Measurements from ENCODE around the gene HDGFL2. TPM values are rescaled to one million over a fixed set of nuclear protein-coding genes. Genes with fewer than 3 reads are reported as not detected.

The HDGFL2 gene
- total RNA-seq, 1 donor from 2014 or later: 33.9 TPM

DNA sequence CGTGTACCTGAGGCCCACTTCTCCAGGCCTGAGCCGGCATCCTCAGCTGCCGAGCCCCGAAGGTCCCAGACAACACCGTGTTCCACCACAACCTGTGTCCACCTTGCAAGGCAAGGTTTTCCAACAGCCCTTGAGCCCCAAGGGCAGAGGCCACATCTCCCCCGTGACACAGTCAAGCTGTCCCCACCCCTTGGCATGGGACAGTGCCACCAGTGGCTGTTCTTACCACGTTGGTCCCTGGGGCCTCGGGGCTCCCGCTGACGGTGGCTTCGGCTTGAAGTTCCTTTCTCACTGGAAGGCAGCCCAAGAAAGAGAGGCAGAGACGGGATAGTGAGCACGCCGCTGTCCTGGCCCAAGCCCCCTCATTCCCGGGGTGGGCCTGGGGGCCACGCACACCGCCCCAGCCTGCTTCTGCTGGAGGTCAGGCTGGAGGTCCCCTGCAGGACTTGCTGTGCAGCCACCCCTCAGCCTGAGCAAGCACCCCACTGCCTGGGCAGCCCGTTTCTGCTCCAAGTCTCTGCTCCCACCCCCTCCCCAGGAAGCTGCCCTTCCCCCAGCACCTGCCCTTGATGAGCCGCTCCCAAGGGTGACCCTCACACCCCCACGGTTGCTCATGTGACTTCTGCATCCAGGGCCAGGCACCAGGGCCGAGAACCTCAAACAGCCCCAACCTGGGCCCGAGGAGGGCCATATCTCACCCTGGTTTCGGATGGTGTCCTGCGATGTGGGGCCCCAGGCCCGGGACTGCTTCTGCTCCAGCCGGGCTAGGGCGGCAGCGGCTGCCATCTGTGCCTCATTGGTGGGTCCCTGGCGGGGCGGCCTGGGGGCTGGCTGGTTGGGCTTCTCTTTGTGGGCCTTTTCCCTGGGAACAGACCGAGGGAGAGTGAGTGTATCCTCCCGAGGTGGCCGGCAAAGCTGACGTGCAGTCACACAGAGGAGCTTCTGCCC lies 18.6 kb upstream of the HDGFL2 start:
- Histone ChIP-seq H3K36me3 (ENCODE audit: control insufficient read depth in 3 of 3, insufficient read depth in 3 of 3, low read length in 3 of 3) (peaks cover 32 to 34% (median 32%) of the 10 kb centered on the region in 3 donors), H3K27ac (ENCODE audit: low read depth, low read length) (no peak overlapping the region), H3K9ac (ENCODE audit: low read depth in 1 of 3, low read length in 3 of 3) (no peak overlapping the region), H3K27me3 (ENCODE audit: control insufficient read depth in 3 of 3, insufficient read depth in 3 of 3, low read length in 3 of 3) (no peaks in the 10 kb centered on the region), H3K4me1 (ENCODE audit: control insufficient read depth in 3 of 3, insufficient read depth in 3 of 3, low read length in 3 of 3) (peaks cover 35 to 43% (median 42%) of the 10 kb centered on the region in 3 donors), H3K9me3 (ENCODE audit: control insufficient read depth in 3 of 3, low read length in 3 of 3) (no peaks in the 10 kb centered on the region), H3K4me3 (ENCODE audit: low read length in 3 of 3) (no peak overlapping the region)

DNA sequence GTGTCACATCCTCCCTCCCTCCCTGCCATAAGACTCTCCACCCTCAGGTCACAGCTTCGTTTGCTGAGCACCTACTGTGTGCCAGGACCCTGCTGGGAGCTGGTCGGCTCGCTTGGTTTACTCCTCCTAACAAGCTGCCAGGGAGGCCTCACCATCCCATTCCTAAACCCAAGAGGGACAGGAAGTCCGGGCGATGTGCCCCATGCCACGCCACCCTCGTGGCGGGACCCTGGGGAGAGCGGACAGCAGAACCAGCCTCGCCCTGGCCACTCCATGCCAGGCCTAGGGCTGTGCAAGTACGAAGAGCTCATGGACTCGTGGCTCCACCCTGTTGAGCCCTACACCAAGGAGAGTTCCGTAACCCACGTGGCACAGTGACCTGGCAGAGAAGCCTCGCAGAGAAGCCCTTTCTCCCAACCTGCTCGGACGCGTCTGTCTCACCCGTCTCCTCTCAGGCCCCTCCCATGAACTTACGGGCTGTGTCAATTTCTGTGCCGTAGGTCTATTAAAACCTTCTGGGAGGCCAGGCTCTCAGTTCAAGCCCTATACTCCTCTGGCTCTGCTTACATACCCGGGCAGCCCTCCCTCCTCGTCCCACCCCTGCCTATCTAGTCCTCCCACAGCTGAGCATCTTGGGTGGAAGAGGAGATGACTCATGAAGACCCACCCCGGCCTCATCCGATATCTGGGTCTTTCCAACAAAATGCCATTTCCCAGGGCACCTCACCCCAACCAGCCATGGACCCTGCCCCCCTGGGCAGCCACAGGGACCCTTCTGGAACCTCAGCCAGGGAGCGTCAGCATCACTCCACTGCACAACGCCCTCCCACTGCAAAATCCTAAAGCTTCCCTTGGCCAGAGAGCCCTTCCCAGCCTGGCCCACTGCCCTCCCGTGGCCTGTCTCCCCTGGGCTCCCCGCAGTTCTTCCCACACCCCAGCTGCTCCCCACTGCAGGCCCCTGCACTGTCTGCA lies 17.1 kb upstream of the HDGFL2 start:
- Histone ChIP-seq H3K9ac (ENCODE audit: low read depth in 1 of 3, low read length in 3 of 3) (peak overlapping the region; percentile 46 to 86 (median 83)), H3K9me3 (ENCODE audit: control insufficient read depth in 3 of 3, low read length in 3 of 3) (no peaks in the 10 kb centered on the region), H3K27me3 (ENCODE audit: control insufficient read depth in 3 of 3, insufficient read depth in 3 of 3, low read length in 3 of 3) (no peaks in the 10 kb centered on the region), H3K36me3 (ENCODE audit: control insufficient read depth in 3 of 3, insufficient read depth in 3 of 3, low read length in 3 of 3) (peaks cover 25 to 30% (median 29%) of the 10 kb centered on the region in 3 donors), H3K4me3 (ENCODE audit: low read length in 3 of 3) (peak overlapping the region; percentile 41 to 51 (median 41)), H3K27ac (ENCODE audit: low read depth, low read length) (peak overlapping the region; percentile 60), H3K4me1 (ENCODE audit: control insufficient read depth in 3 of 3, insufficient read depth in 3 of 3, low read length in 3 of 3) (peaks cover 29 to 30% (median 30%) of the 10 kb centered on the region in 3 donors)

DNA sequence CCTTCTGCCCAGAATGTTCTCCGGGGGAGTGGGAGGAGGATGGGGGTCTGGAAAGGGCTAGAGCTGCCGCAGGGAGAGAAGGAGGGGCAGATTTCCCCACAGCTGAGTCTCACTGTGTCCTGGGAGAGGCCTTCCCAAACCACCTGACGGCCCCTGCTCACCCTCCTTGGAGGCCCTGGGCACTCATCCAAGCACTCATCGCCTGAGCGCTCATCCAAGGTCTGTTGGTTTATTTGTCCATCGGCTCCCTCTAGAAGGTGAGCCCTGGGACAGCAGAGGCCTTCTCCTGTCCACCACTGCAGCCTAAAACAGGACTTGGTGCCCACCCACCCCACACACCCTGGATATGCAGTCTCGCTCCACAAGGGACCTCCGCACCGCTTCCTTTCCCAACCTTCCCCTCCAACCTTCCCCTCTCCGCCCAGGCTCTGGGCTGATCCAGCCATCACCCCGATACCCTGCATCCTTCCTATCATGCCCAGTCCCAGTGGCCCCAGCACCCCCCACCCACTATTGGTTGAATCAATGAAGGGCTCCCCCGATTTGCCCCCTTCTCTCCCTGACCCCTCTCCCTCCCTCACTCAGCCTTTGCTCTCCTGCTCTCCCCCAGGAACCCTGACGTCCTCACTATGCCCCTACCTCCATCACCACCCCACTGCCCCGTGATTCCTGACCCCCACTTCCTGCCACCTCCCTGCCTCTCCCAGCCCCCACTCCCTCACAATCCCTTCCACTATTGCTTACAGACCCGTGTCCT lies 16.2 kb upstream of the HDGFL2 start:
- peaks cover 29 to 30% (median 30%) of the 10 kb centered on the region in 3 donors for H3K4me1 ChIP-seq (ENCODE audit: control insufficient read depth in 3 of 3, insufficient read depth in 3 of 3, low read length in 3 of 3)
- no peaks in the 10 kb centered on the region for H3K9me3 ChIP-seq (ENCODE audit: control insufficient read depth in 3 of 3, low read length in 3 of 3)
- H3K27ac ChIP-seq (ENCODE audit: low read depth, low read length): peak overlapping the region; percentile 60
- H3K9ac ChIP-seq (ENCODE audit: low read depth in 1 of 3, low read length in 3 of 3): peak overlapping the region; percentile 75 to 86 (median 83)
- no peaks in the 10 kb centered on the region for H3K27me3 ChIP-seq (ENCODE audit: control insufficient read depth in 3 of 3, insufficient read depth in 3 of 3, low read length in 3 of 3)
- H3K4me3 ChIP-seq (ENCODE audit: low read length in 3 of 3): peak overlapping the region; percentile 65 to 74 (median 68)
- peaks cover 21 to 27% (median 22%) of the 10 kb centered on the region in 3 donors for H3K36me3 ChIP-seq (ENCODE audit: control insufficient read depth in 3 of 3, insufficient read depth in 3 of 3, low read length in 3 of 3)

DNA sequence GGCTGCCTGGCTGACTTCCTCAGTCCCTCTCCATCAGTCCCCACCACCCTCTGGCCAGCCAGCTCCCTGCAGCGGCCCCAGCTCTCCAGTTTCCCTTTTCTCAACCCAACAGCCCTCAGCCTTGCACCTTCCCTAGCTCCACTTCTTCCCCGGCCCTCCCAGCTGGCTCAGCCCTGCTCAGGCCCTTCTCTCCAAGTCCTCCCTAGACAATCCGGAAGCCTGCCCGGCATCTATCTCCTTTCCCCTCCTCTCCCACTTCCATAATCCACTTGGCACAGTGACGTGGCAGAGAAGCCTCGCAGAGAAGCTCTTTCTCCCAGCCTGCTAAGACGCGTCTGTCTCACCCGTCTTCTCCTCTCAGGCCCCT lies 15.6 kb upstream of the HDGFL2 start:
- H3K36me3 ChIP-seq (ENCODE audit: control insufficient read depth in 3 of 3, insufficient read depth in 3 of 3, low read length in 3 of 3): peaks cover 21 to 22% (median 21%) of the 10 kb centered on the region in 3 donors
- peak overlapping the region; percentile 75 to 86 (median 83) for H3K9ac ChIP-seq (ENCODE audit: low read depth in 1 of 3, low read length in 3 of 3)
- H3K27ac ChIP-seq (ENCODE audit: low read depth, low read length): peak overlapping the region; percentile 60

DNA sequence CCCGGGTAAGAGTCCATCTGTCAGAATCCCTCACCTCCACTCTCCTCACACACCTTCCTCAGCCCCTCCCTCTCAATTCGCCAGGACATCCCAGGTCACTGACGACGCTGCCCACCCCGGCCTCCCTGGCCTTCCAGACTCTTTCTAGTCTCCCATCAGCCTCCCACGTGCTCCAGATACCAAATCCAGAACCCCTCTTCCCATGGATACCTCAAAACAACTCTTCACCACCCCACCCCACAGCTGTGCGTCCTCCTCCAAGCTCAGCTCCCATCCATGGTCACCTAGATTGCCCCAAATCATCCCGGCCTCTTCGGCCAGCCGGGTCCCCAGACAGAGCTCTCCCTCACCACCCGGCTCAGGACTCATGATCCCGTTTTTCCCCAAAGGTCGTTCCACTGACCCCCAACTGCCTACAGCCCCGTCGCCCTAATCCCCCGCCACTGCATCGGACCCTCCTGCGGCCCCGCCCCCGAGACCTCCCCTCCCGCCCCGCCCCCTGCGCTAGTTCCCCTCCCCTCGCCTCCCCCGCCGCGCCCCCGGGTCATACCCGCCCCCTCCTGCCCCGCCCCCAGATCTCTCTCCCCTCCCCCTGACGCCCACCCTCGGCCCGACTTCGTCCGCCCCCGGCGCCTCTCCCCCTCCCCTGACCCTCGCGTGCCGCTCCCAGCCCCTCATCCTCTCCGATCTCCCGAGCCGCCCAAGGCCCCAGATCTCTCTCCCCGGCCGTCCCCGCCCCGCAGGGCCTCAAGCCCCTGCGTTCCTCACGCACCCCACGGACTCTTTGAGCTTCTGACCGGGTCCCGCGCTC lies 15.0 kb upstream of the HDGFL2 start:
- H3K9me3 ChIP-seq (ENCODE audit: control insufficient read depth in 3 of 3, low read length in 3 of 3): no peaks in the 10 kb centered on the region
- H3K4me1 ChIP-seq (ENCODE audit: control insufficient read depth in 3 of 3, insufficient read depth in 3 of 3, low read length in 3 of 3): peaks cover 29 to 30% (median 30%) of the 10 kb centered on the region in 3 donors
- H3K27me3 ChIP-seq (ENCODE audit: control insufficient read depth in 3 of 3, insufficient read depth in 3 of 3, low read length in 3 of 3): no peaks in the 10 kb centered on the region
- H3K27ac ChIP-seq (ENCODE audit: low read depth, low read length): peak overlapping the region; percentile 60
- peak overlapping the region; percentile 69 to 74 (median 73) for H3K4me3 ChIP-seq (ENCODE audit: low read length in 3 of 3)
- H3K9ac ChIP-seq (ENCODE audit: low read depth in 1 of 3, low read length in 3 of 3): peak overlapping the region; percentile 75 to 86 (median 83)
- H3K36me3 ChIP-seq (ENCODE audit: control insufficient read depth in 3 of 3, insufficient read depth in 3 of 3, low read length in 3 of 3): peaks cover 18 to 21% (median 19%) of the 10 kb centered on the region in 3 donors

More for the DNA sequence above, 15.6 kb upstream of the HDGFL2 start:
- H3K4me3 ChIP-seq (ENCODE audit: low read length in 3 of 3): peak overlapping the region; percentile 65 to 74 (median 68)
- H3K27me3 ChIP-seq (ENCODE audit: control insufficient read depth in 3 of 3, insufficient read depth in 3 of 3, low read length in 3 of 3): no peaks in the 10 kb centered on the region
- H3K9me3 ChIP-seq (ENCODE audit: control insufficient read depth in 3 of 3, low read length in 3 of 3): no peaks in the 10 kb centered on the region
- H3K4me1 ChIP-seq (ENCODE audit: control insufficient read depth in 3 of 3, insufficient read depth in 3 of 3, low read length in 3 of 3): peaks cover 29 to 30% (median 30%) of the 10 kb centered on the region in 3 donors

DNA sequence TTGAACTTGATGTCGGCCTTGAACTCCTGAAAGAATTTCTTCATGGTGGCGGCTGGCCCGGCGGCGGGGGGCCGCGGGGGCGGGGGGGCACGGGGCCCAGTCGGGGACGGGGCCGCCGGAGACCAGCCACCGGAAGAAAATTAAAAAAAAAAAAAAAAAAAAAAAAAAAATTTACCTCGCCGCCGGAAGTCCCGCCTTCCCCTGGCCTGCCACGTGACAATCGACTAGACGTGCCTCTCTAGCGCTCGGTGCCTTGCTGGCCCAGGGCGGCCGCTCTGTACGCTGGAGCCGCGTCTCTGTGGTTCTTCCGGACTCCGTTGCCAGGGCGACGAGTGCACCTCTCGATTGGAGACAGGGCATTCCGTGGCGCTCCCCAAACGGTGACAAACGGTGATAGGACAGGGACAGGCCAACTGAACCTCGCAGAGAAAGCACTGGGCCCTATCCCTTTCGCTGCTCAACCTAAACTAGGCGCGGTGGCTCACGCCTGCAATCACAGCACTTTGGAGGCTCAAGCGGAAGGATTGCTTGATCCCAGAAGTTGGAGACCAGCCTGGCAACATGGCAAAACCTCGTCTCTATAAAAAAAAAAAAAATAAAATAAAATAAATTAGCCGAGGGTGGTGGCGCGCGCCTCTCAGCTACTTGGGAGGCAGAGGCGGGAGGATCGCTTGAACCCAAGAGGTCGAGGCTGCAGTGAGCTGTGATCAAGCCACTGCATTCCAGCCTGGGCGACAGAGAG lies 14.3 kb upstream of the HDGFL2 start, which contains the start of gene UBXN6:
TSS of gene UBXN6 (minus strand) at position 141 of the 742 bp plus-strand sequence. CDS start at position 44, 97 bp downstream.
- peaks cover 10 to 13% (median 11%) of the 10 kb centered on the region in 3 donors for H3K36me3 ChIP-seq (ENCODE audit: control insufficient read depth in 3 of 3, insufficient read depth in 3 of 3, low read length in 3 of 3)
- H3K4me1 ChIP-seq (ENCODE audit: control insufficient read depth in 3 of 3, insufficient read depth in 3 of 3, low read length in 3 of 3): peaks cover 29 to 30% (median 30%) of the 10 kb centered on the region in 3 donors
- peak within 1 kb of the TSS; percentile 75 to 86 (median 83) for H3K9ac ChIP-seq (ENCODE audit: low read depth in 1 of 3, low read length in 3 of 3)
- peak within 1 kb of the TSS; percentile 60 for H3K27ac ChIP-seq (ENCODE audit: low read depth, low read length)
- H3K4me3 ChIP-seq (ENCODE audit: low read length in 3 of 3): peak within 1 kb of the TSS; percentile 92 to 93 (median 93)
- no peaks in the 10 kb centered on the region for H3K27me3 ChIP-seq (ENCODE audit: control insufficient read depth in 3 of 3, insufficient read depth in 3 of 3, low read length in 3 of 3)
- no peaks in the 10 kb centered on the region for H3K9me3 ChIP-seq (ENCODE audit: control insufficient read depth in 3 of 3, low read length in 3 of 3)

DNA sequence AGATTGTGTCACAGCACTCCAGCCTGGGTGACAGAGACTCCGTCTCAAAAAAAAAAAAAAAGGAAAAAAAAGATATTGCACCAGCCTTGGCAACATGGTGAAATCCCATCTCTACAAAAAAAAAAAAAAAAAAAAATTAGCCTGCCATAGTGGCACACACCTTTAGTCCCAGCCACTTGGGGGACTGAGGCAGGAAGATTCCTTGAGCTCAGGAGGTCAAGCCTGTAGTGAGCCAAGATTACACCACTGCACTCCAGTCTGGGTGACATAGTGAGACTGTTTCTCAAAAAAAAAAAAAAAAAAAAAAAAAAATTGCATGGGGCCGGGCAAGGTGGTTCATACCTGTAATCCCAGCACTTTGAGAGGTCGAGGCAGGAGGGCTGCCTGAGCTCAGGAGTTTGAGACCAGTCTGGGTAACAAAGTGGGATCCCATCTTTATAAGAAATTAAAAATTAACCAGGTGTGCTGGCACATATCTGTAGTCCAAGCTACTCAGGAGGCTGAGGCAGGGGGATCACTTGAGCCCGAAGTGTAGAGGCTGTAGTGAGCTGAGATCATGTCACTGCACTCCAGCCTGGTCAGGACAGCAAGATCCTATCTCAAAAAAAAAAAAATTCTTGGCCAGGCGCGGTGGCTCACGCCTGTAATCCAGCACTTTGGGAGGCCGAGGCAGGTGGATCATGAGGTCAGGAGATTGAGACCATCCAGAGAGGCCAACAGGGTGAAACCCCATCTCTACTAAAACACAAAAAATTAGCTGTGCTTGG lies 7.1 kb upstream of the HDGFL2 start:
- Histone ChIP-seq H3K27ac (ENCODE audit: low read depth, low read length) (no peak overlapping the region), H3K27me3 (ENCODE audit: control insufficient read depth in 3 of 3, insufficient read depth in 3 of 3, low read length in 3 of 3) (no peaks in the 10 kb centered on the region), H3K36me3 (ENCODE audit: control insufficient read depth in 3 of 3, insufficient read depth in 3 of 3, low read length in 3 of 3) (no peaks in the 10 kb centered on the region), H3K4me3 (ENCODE audit: low read length in 3 of 3) (no peak overlapping the region), H3K9me3 (ENCODE audit: control insufficient read depth in 3 of 3, low read length in 3 of 3) (no peaks in the 10 kb centered on the region), H3K9ac (ENCODE audit: low read depth in 1 of 3, low read length in 3 of 3) (no peak overlapping the region), H3K4me1 (ENCODE audit: control insufficient read depth in 3 of 3, insufficient read depth in 3 of 3, low read length in 3 of 3) (no peaks in the 10 kb centered on the region)

DNA sequence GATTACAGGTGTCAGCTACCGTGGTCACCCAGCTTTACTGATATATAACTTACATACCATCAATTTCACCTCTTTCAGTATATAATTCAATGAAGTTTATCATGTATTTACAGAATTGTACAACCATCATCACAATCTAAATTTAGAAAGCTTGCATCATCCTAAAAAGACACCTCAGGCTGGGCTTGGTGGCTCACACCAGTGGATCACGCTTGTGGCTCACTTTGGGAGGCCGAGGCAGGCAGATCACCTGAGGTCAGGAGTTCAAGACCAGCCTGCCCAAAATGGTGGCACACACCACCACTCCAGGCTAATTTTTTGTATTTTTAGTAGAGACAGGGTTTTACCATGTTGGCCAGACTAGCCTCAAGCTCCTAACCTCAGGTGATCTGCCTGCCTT lies 4.3 kb upstream of the HDGFL2 start:
- no peak overlapping the region for H3K4me3 ChIP-seq (ENCODE audit: low read length in 3 of 3)
- H3K9ac ChIP-seq (ENCODE audit: low read depth in 1 of 3, low read length in 3 of 3): no peak overlapping the region
- H3K4me1 ChIP-seq (ENCODE audit: control insufficient read depth in 3 of 3, insufficient read depth in 3 of 3, low read length in 3 of 3): peaks cover 0 to 6% (median 4%) of the 10 kb centered on the region in 3 donors
- no peaks in the 10 kb centered on the region for H3K9me3 ChIP-seq (ENCODE audit: control insufficient read depth in 3 of 3, low read length in 3 of 3)
- H3K27me3 ChIP-seq (ENCODE audit: control insufficient read depth in 3 of 3, insufficient read depth in 3 of 3, low read length in 3 of 3): no peaks in the 10 kb centered on the region
- no peak overlapping the region for H3K27ac ChIP-seq (ENCODE audit: low read depth, low read length)
- H3K36me3 ChIP-seq (ENCODE audit: control insufficient read depth in 3 of 3, insufficient read depth in 3 of 3, low read length in 3 of 3): no peaks in the 10 kb centered on the region

Data from skeletal muscle tissue (tissue), 4 donors.